B cell (primary cell): Measurements from ENCODE around the gene ACAP1. TPM values are rescaled to one million over a fixed set of nuclear protein-coding genes. Genes with fewer than 3 reads are reported as not detected.

Source experiments
- ATAC-seq: fragments of 200-7000 bp; cut with Tn5 transposase; one replicate; pipeline ENCODE4 v1.10.0; 2021; ENCODE audit warnings: low read depth, mild to moderate bottlenecking, moderate number of reproducible peaks, moderate library complexity
- CTCF ChIA-PET: fragments of 350-600 bp; sonication (Branson Sonifier 250); formaldehyde crosslinking; loops from one replicate; lab custom pipeline; 2021; ENCODE audit warnings: antibody characterized with exemption, inconsistent platforms; lab: Charles Lee
- POLR2A ChIA-PET: fragments of 350-600 bp; sonication (Branson Sonifier 250); formaldehyde crosslinking; loops from one replicate; lab custom pipeline; 2021; ENCODE audit warnings: antibody characterized with exemption; lab: Charles Lee
- DNase-seq: peaks from one replicate; pipeline ENCODE4 v3.0.0; 2013
- H2AFZ ChIP-seq: 2 replicates; pipeline ENCODE4 v1.6.1; 2012; ENCODE audit warnings: mild to moderate bottlenecking, low read depth, low read length; ENCODE audit not compliant: insufficient read depth, poor library complexity, severe bottlenecking
- H3K27ac ChIP-seq, 2 donors: 1 replicate in 1 of 2; 2 replicates in 1 of 2; pipeline ENCODE4 v1.5.1; 2012 to 2013; ENCODE audit warnings: low read length in 2 of 2, mild to moderate bottlenecking in 2 of 2, moderate library complexity in 1 of 2
- H3K27me3 ChIP-seq, 4 experiments: fragments of 200-600 bp in 1 of 4; sonication (generic) in 1 of 4; replicated peaks in 1 of 4; 1 replicate in 2 of 4; 2 replicates in 2 of 4; pipeline versions ENCODE4 v1.6.1 to v1.7.0; 2013 to 2016; ENCODE audit warnings: low read length in 3 of 4, mild to moderate bottlenecking in 2 of 4, mixed read lengths in 1 of 4, moderate library complexity in 1 of 4; ENCODE audit not compliant: insufficient read depth in 4 of 4, control insufficient read depth in 3 of 4; ENCODE audit errors: control extremely low read depth in 1 of 4
- H3K36me3 ChIP-seq, 2 experiments: replicated peaks in 1 of 2; 1 replicate in 1 of 2; 2 replicates in 1 of 2; pipeline versions ENCODE4 v1.6.1 to v1.7.1; 2013; ENCODE audit warnings: low read length in 1 of 2; ENCODE audit not compliant: insufficient read depth in 2 of 2, control insufficient read depth in 1 of 2; ENCODE audit errors: control extremely low read depth in 1 of 2, extremely low read depth in 1 of 2
- H3K4me1 ChIP-seq, 2 donors: fragments of 200-600 bp in 1 of 2; sonication (generic) in 1 of 2; 1 replicate in 1 of 2; 2 replicates in 1 of 2; pipeline versions ENCODE4 v1.5.1 to v1.6.1; 2013 to 2017; ENCODE audit warnings: low read length in 2 of 2; ENCODE audit not compliant: control insufficient read depth in 2 of 2, insufficient read depth in 2 of 2
- H3K4me2 ChIP-seq: replicated peaks from 2 replicates; pipeline ENCODE3; 2012; ENCODE audit warnings: mild to moderate bottlenecking, low read depth, low read length; ENCODE audit not compliant: poor library complexity, severe bottlenecking
- H3K4me3 ChIP-seq, 5 experiments: fragments of 200-600 bp in 1 of 5; sonication (generic) in 1 of 5; 1 replicate in 3 of 5; 2 replicates in 2 of 5; pipeline versions ENCODE4 v1.5.1 to v1.7.0; 2011 to 2016; ENCODE audit warnings: low read length in 4 of 5, mild to moderate bottlenecking in 4 of 5, low read depth in 2 of 5, control low read depth in 1 of 5, moderate library complexity in 1 of 5; ENCODE audit not compliant: insufficient read depth in 1 of 5; ENCODE audit errors: control extremely low read depth in 1 of 5, extremely low read depth in 1 of 5
- H3K79me2 ChIP-seq: fragments of 200-600 bp; sonication (generic); one replicate; pipeline ENCODE4 v1.6.0; 2016; ENCODE audit warnings: low read length; ENCODE audit not compliant: control insufficient read depth, insufficient read depth
- H3K9ac ChIP-seq: fragments of 200-600 bp; sonication (generic); 2 replicates; pipeline ENCODE4 v1.6.1; 2017; ENCODE audit warnings: mild to moderate bottlenecking, low read length, moderate library complexity
- H3K9me3 ChIP-seq, 3 donors: one replicate each; pipeline versions ENCODE4 v1.6.1 to v1.7.1; 2013; ENCODE audit warnings: low read length in 2 of 3; ENCODE audit not compliant: control insufficient read depth in 2 of 3, insufficient read depth in 1 of 3; ENCODE audit errors: control extremely low read depth in 1 of 3
- H4K20me1 ChIP-seq: 2 replicates; pipeline ENCODE4 v1.6.0; 2012; ENCODE audit warnings: mild to moderate bottlenecking, low read length; ENCODE audit not compliant: insufficient read depth, control insufficient read depth, poor library complexity, severe bottlenecking
- H3K27ac Mint-ChIP-seq: one replicate; pipeline ENCODE4 v1.8.0; 2021; ENCODE audit warnings: mixed read lengths
- H3K27me3 Mint-ChIP-seq: one replicate; pipeline ENCODE4 v1.8.0; 2021; ENCODE audit warnings: mixed read lengths
- H3K4me1 Mint-ChIP-seq: one replicate; pipeline ENCODE4 v1.8.0; 2021; ENCODE audit warnings: mixed read lengths
- H3K4me3 Mint-ChIP-seq: one replicate; pipeline ENCODE4 v1.8.0; 2021; ENCODE audit warnings: mixed read lengths
- H3K9me3 Mint-ChIP-seq: one replicate; pipeline ENCODE4 v1.8.0; 2022; ENCODE audit warnings: mixed read lengths; ENCODE audit not compliant: insufficient read depth
- EZH2 ChIP-seq: IDR thresholded peaks from 2 replicates; pipeline ENCODE4 v1.6.1; 2012; ENCODE audit warnings: borderline replicate concordance, low read depth, mild to moderate bottlenecking, moderate library complexity, low read length; ENCODE audit not compliant: insufficient read depth, poor library complexity, severe bottlenecking
- WGBS: methylation state at CpG from one replicate; pipeline ENCODE4 v1.1.5; 2013; ENCODE audit warnings: missing lambda C conversion rate; ENCODE audit not compliant: insufficient coverage; 5-methylcytosine and 5-hydroxymethylcytosine counted together
- intact Hi-C: fragments of 100-400 bp; cut with micrococcal nuclease; formaldehyde crosslinking; loops from one replicate; pipeline ENCODE4 v1.10.0; 2022
- polyA plus RNA-seq: library from polyadenylated mRNA; depleted of rRNA; stranded (reverse); fragments of >200 nt; gene quantifications from 2 replicates; pipeline ENCODE4 v1.2.3, GENCODE V29; 2012
- total RNA-seq, 2 donors: library from RNA; stranded (reverse); fragments of 120-200 nt in 1 of 2; gene quantifications; 1 replicate in 1 of 2; 2 replicates in 1 of 2; pipeline versions ENCODE4 v1.2.3 to v1.2.4, GENCODE V29; 2013 to 2022
- TF ChIP-seq, protein P1 (sequence below): fragments of 200-600 bp; IDR thresholded peaks from one replicate; pipeline ENCODE4 v1.8.0; 2022; ENCODE audit warnings: antibody characterized with exemption, mild to moderate bottlenecking

Gene ACAP1
- total and polyA plus RNA-seq, 2 donors (not counting 1 experiment from before 2014, with no cell fraction given): 392 to 412 TPM

- H2AFZ ChIP-seq: peak overlapping the region; percentile 94
- TF ChIP-seq, protein P1, sequence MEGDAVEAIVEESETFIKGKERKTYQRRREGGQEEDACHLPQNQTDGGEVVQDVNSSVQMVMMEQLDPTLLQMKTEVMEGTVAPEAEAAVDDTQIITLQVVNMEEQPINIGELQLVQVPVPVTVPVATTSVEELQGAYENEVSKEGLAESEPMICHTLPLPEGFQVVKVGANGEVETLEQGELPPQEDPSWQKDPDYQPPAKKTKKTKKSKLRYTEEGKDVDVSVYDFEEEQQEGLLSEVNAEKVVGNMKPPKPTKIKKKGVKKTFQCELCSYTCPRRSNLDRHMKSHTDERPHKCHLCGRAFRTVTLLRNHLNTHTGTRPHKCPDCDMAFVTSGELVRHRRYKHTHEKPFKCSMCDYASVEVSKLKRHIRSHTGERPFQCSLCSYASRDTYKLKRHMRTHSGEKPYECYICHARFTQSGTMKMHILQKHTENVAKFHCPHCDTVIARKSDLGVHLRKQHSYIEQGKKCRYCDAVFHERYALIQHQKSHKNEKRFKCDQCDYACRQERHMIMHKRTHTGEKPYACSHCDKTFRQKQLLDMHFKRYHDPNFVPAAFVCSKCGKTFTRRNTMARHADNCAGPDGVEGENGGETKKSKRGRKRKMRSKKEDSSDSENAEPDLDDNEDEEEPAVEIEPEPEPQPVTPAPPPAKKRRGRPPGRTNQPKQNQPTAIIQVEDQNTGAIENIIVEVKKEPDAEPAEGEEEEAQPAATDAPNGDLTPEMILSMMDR: no peak
- TF ChIP-seq EZH2: no peak
- DNase-seq (peak; percentile 91), ATAC-seq (peak; percentile 97)
- no peaks in the 10 kb centered on the region for H4K20me1 ChIP-seq
- Mint-ChIP-seq H3K4me3 (peak overlapping the region; percentile 89), H3K27me3 (peaks cover 32% of the 10 kb centered on the region), H3K9me3 (no peaks in the 10 kb centered on the region), H3K4me1 (peaks cover 14% of the 10 kb centered on the region), H3K27ac (peak overlapping the region; percentile 91)
- H3K9me3 ChIP-seq: peaks cover 2 to 19% (median 2%) of the 10 kb centered on the region in 3 donors
- 13% methylated on average over 65 of the region's 65 CpGs for WGBS
- POLR2A ChIA-PET: interaction anchor here (0.5 to 1.7 kb wide), 7 partner anchors 10 to 864 kb away, joined by 3 to 10 read pairs (median 4); partner anchors contain the start of genes CTC1, PLSCR3 and TMEM256
- H3K27ac ChIP-seq: peak overlapping the region; percentile 60 to 72
- H3K27me3 ChIP-seq: peaks cover 0 to 43% (median 14%) of the 10 kb centered on the region in 4 experiments
- H3K4me2 ChIP-seq: peak overlapping the region; percentile 88
- H3K4me1 ChIP-seq: peaks cover 19% of the 10 kb centered on the region in 2 donors
- peaks cover 0 to 4% of the 10 kb centered on the region in 2 experiments for H3K36me3 ChIP-seq
- H3K79me2 ChIP-seq: no peaks in the 10 kb centered on the region
- H3K9ac ChIP-seq: peak overlapping the region; percentile 79
- CTCF ChIA-PET: interaction anchor here (0.9 to 1.7 kb wide), 4 partner anchors 9 to 130 kb away, joined by 3 to 4 read pairs (median 4); no protein-coding TSS in a partner anchor
- H3K4me3 ChIP-seq: peak overlapping the region in 4 of 5 experiments; percentile 70 to 78 (median 76)
- intact Hi-C loops: loop anchor here (1.0 kb wide), 2 partner anchors 10 to 20 kb away; partner anchors contain the start of genes PLSCR3 and TMEM256
Observed at GRCh38 chr17:7383742-7384488, 47.6 kb downstream of the ACAP1 start.
